Uterus (tissue), 2 donors: ENCODE measurements around the gene S100A3.
"Not testable (repeated sequence)": the region's sequence is repeated elsewhere in the genome, so short reads cannot be mapped to it uniquely, and the experiment has no call there.

Experiments used
- POLR2A ChIP-seq, 2 donors: fragments of 450-650 bp; IDR thresholded peaks; one replicate each; pipeline ENCODE4 v1.6.1; 2016; ENCODE audit warnings: antibody characterized with exemption in 2 of 2, mild to moderate bottlenecking in 1 of 2, moderate library complexity in 1 of 2
- TF ChIP-seq, protein P1 (sequence below), 4 experiments: fragments of 200-600 bp in 2 of 4; fragments of 450-650 bp in 2 of 4; sonication (generic) in 2 of 4; IDR thresholded peaks; one replicate each; pipeline ENCODE4 v1.5.1; 2016 to 2019; ENCODE audit warnings: antibody characterized with exemption in 4 of 4, mild to moderate bottlenecking in 2 of 4, moderate library complexity in 1 of 4

DNA sequence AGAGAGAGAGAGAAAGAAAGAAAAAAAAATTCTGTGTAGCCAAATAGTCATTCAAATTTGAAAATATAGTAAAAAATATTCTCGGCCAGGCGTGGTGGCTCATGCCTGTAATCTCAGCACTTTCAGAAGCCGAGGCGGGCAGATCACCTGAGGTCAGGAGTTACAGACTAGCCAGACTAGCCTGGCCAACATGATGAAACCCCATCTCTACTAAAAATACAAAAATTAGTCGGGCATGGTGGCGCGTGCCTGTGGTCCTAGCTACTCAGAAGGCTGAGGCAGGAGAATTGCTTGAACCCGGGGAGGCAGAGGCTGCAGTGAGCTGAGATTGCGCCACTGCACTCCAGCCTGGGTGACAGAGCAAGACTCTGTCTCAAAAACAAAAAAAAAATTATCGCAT lies 39.0 kb upstream of the S100A3 start:
- TF ChIP-seq, protein P1, sequence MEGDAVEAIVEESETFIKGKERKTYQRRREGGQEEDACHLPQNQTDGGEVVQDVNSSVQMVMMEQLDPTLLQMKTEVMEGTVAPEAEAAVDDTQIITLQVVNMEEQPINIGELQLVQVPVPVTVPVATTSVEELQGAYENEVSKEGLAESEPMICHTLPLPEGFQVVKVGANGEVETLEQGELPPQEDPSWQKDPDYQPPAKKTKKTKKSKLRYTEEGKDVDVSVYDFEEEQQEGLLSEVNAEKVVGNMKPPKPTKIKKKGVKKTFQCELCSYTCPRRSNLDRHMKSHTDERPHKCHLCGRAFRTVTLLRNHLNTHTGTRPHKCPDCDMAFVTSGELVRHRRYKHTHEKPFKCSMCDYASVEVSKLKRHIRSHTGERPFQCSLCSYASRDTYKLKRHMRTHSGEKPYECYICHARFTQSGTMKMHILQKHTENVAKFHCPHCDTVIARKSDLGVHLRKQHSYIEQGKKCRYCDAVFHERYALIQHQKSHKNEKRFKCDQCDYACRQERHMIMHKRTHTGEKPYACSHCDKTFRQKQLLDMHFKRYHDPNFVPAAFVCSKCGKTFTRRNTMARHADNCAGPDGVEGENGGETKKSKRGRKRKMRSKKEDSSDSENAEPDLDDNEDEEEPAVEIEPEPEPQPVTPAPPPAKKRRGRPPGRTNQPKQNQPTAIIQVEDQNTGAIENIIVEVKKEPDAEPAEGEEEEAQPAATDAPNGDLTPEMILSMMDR (IDR thresholded peaks at IDR 0.05), result not testable (repeated sequence)
- not testable (repeated sequence) for TF ChIP-seq POLR2A (IDR thresholded peaks at IDR 0.05)
